CD14-positive monocyte (primary cell): ENCODE results near the gene PUSL1. TPM values are rescaled to one million over a fixed set of nuclear protein-coding genes. Genes with fewer than 3 reads are reported as not detected.

Experiments used
- DNase-seq, 3 donors: peaks; one replicate each; pipeline ENCODE4 v3.0.0-alpha.2; 2011 to 2022
- H2AFZ ChIP-seq: 2 replicates; pipeline ENCODE4 v1.6.0; 2012; ENCODE audit warnings: mild to moderate bottlenecking, low read depth, low read length, inconsistent platforms; ENCODE audit not compliant: insufficient read depth, poor library complexity, severe bottlenecking
- H3K27ac ChIP-seq, 2 donors: 1 replicate in 1 of 2; 2 replicates in 1 of 2; pipeline ENCODE4 v1.5.1; 2012 to 2013; ENCODE audit warnings: low read length in 2 of 2, control low read depth in 1 of 2, inconsistent platforms in 1 of 2, low read depth in 1 of 2, mild to moderate bottlenecking in 1 of 2
- H3K27me3 ChIP-seq, 2 donors: one replicate each; pipeline versions ENCODE4 v1.6.0 to v1.6.1; 2011 to 2013; ENCODE audit warnings: low read length in 2 of 2; ENCODE audit not compliant: control insufficient read depth in 2 of 2, insufficient read depth in 2 of 2
- H3K36me3 ChIP-seq, 2 donors: replicated peaks in 1 of 2; 1 replicate in 1 of 2; 2 replicates in 1 of 2; pipeline versions ENCODE4 v1.5.1 to v1.6.1; 2012 to 2013; ENCODE audit warnings: low read length in 2 of 2, control low read depth in 1 of 2, inconsistent platforms in 1 of 2, mild to moderate bottlenecking in 1 of 2; ENCODE audit not compliant: insufficient read depth in 2 of 2, control insufficient read depth in 1 of 2
- H3K4me1 ChIP-seq, 2 donors: 1 replicate in 1 of 2; 2 replicates in 1 of 2; pipeline versions ENCODE4 v1.5.1 to v1.6.1; 2012 to 2013; ENCODE audit warnings: low read length in 2 of 2, control low read depth in 1 of 2, inconsistent platforms in 1 of 2, mild to moderate bottlenecking in 1 of 2, moderate library complexity in 1 of 2; ENCODE audit not compliant: insufficient read depth in 2 of 2, control insufficient read depth in 1 of 2
- H3K4me2 ChIP-seq: replicated peaks from 2 replicates; pipeline ENCODE3; 2012; ENCODE audit warnings: low read length, moderate library complexity, mild to moderate bottlenecking; ENCODE audit not compliant: poor library complexity, severe bottlenecking; ENCODE audit errors: extremely low read depth
- H3K4me3 ChIP-seq, 3 experiments: fragments of 200-600 bp in 1 of 3; sonication (generic) in 1 of 3; replicated peaks in 1 of 3; 1 replicate in 2 of 3; 2 replicates in 1 of 3; pipeline ENCODE4 v1.5.1; 2011 to 2013; ENCODE audit warnings: low read length in 3 of 3, mild to moderate bottlenecking in 3 of 3, control low read depth in 2 of 3, low read depth in 2 of 3, inconsistent platforms in 1 of 3, moderate library complexity in 1 of 3
- H3K79me2 ChIP-seq: 2 replicates; pipeline ENCODE4 v1.6.0; 2012; ENCODE audit warnings: mild to moderate bottlenecking, control low read depth, inconsistent platforms, low read length, moderate library complexity; ENCODE audit not compliant: insufficient read depth
- H3K9ac ChIP-seq: 2 replicates; pipeline ENCODE4 v1.6.0; 2017; ENCODE audit warnings: low read length, mild to moderate bottlenecking; ENCODE audit not compliant: insufficient read depth, poor library complexity, severe bottlenecking
- H3K9me3 ChIP-seq, 2 donors: replicated peaks in 1 of 2; 1 replicate in 1 of 2; 2 replicates in 1 of 2; pipeline versions ENCODE4 v1.5.1 to v1.6.1; 2012 to 2013; ENCODE audit warnings: low read length in 2 of 2, control low read depth in 1 of 2; ENCODE audit not compliant: control insufficient read depth in 1 of 2, insufficient read depth in 1 of 2
- H4K20me1 ChIP-seq: 2 replicates; pipeline ENCODE4 v1.6.0; 2012; ENCODE audit warnings: mild to moderate bottlenecking, low read length, control low read depth, moderate library complexity; ENCODE audit not compliant: insufficient read depth
- H3K27ac Mint-ChIP-seq, 7 donors: one replicate each; pipeline ENCODE4 v1.8.0; 2020; ENCODE audit warnings: mild to moderate bottlenecking in 7 of 7, mixed read lengths in 7 of 7, moderate library complexity in 6 of 7, inconsistent platforms in 2 of 7
- H3K27me3 Mint-ChIP-seq, 3 donors: one replicate each; pipeline ENCODE4 v1.8.0; 2021 to 2022; ENCODE audit warnings: low read depth in 3 of 3, mild to moderate bottlenecking in 3 of 3, mixed read lengths in 3 of 3, moderate library complexity in 3 of 3, inconsistent platforms in 1 of 3
- H3K36me3 Mint-ChIP-seq, 2 donors: one replicate each; pipeline ENCODE4 v1.8.0; 2020; ENCODE audit warnings: mixed read lengths in 2 of 2, inconsistent platforms in 1 of 2, mild to moderate bottlenecking in 1 of 2
- H3K4me1 Mint-ChIP-seq: one replicate; pipeline ENCODE4 v1.8.0; 2020; ENCODE audit warnings: mild to moderate bottlenecking, mixed read lengths
- H3K4me3 Mint-ChIP-seq, 2 donors: one replicate each; pipeline ENCODE4 v1.8.0; 2020; ENCODE audit warnings: mild to moderate bottlenecking in 2 of 2, mixed read lengths in 2 of 2, moderate library complexity in 1 of 2
- H3K9me3 Mint-ChIP-seq, 7 donors: one replicate each; pipeline ENCODE4 v1.8.0; 2020 to 2022; ENCODE audit warnings: mixed read lengths in 7 of 7, mild to moderate bottlenecking in 6 of 7, moderate library complexity in 6 of 7, inconsistent platforms in 2 of 7
- WGBS: methylation state at CpG from one replicate; pipeline ENCODE4 v1.1.5; 2013; ENCODE audit warnings: missing lambda C conversion rate; ENCODE audit not compliant: insufficient coverage; 5-methylcytosine and 5-hydroxymethylcytosine counted together
- intact Hi-C, 2 donors: fragments of 100-400 bp; cut with micrococcal nuclease; formaldehyde crosslinking; loops; one replicate each; pipeline versions ENCODE4 v1.15.0 to v1.15.1; 2023
- polyA plus RNA-seq, 3 donors: library from polyadenylated mRNA; depleted of rRNA in 1 of 3; unstranded in 2 of 3; stranded (reverse) in 1 of 3; fragments of 300-500 nt in 2 of 3; fragments of >200 nt in 1 of 3; fragmentation: Illumina TruSeq in 2 of 3; gene quantifications; 1 replicate in 2 of 3; 2 replicates in 1 of 3; pipeline ENCODE4 v1.2.3, GENCODE V29; 2012 to 2021
- TF ChIP-seq, protein P1 (sequence below): fragments of 200-600 bp; IDR thresholded peaks from one replicate; pipeline ENCODE4 v1.8.0; 2022; ENCODE audit warnings: antibody characterized with exemption, mild to moderate bottlenecking

Gene PUSL1
- polyA plus RNA-seq, 3 donors = 13.8 to 27.4 (median 14.8) TPM

DNA sequence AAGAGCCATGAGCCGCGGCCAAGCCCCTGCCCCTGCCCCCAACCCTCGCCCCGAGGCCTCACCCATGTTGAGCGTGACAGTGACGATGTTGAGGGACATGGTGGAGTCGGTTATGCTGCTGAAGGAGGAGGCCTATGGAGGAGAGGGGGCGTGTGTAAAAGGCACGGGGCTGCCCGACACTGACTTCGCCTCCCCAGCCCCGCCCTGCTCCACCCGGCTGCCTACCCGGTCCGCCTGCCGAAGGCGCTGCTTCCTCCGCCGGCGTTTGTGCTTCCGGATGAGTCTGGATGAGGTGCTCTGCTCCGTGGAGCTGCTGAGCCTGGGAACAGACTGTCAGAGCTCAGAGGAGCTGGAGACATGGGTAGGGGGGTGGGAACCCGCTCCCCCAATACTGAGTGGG, 31.8 kb downstream of the PUSL1 start:
- Histone ChIP-seq H3K27me3 (no peaks in the 10 kb centered on the region), H3K36me3 (peaks cover 9 to 29% of the 10 kb centered on the region in 2 donors), H2AFZ (no peak overlapping the region), H3K4me2 (no peak overlapping the region), H3K4me3 (no peak overlapping the region), H3K4me1 (no peaks in the 10 kb centered on the region), H4K20me1 (peaks cover 23% of the 10 kb centered on the region), H3K27ac (no peak overlapping the region), H3K9me3 (no peaks in the 10 kb centered on the region), H3K79me2 (no peaks in the 10 kb centered on the region), H3K9ac (no peak overlapping the region)
- H3K9me3 Mint-ChIP-seq = peaks cover 0 to 1% (median 0%) of the 10 kb centered on the region in 7 donors
- H3K4me1 Mint-ChIP-seq = no peaks in the 10 kb centered on the region
- H3K4me3 Mint-ChIP-seq = no peak overlapping the region
- TF ChIP-seq, protein P1, sequence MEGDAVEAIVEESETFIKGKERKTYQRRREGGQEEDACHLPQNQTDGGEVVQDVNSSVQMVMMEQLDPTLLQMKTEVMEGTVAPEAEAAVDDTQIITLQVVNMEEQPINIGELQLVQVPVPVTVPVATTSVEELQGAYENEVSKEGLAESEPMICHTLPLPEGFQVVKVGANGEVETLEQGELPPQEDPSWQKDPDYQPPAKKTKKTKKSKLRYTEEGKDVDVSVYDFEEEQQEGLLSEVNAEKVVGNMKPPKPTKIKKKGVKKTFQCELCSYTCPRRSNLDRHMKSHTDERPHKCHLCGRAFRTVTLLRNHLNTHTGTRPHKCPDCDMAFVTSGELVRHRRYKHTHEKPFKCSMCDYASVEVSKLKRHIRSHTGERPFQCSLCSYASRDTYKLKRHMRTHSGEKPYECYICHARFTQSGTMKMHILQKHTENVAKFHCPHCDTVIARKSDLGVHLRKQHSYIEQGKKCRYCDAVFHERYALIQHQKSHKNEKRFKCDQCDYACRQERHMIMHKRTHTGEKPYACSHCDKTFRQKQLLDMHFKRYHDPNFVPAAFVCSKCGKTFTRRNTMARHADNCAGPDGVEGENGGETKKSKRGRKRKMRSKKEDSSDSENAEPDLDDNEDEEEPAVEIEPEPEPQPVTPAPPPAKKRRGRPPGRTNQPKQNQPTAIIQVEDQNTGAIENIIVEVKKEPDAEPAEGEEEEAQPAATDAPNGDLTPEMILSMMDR = no peak
- intact Hi-C loops = no loop called here
- peaks cover 0 to 6% (median 0%) of the 10 kb centered on the region in 3 donors for H3K27me3 Mint-ChIP-seq
- H3K36me3 Mint-ChIP-seq = peaks cover 21 to 44% of the 10 kb centered on the region in 2 donors
- H3K27ac Mint-ChIP-seq = peak overlapping the region in 1 of 7 donors; percentile 68
- WGBS = 99% methylated on average over 23 of the region's 23 CpGs
- no peak for DNase-seq

DNA sequence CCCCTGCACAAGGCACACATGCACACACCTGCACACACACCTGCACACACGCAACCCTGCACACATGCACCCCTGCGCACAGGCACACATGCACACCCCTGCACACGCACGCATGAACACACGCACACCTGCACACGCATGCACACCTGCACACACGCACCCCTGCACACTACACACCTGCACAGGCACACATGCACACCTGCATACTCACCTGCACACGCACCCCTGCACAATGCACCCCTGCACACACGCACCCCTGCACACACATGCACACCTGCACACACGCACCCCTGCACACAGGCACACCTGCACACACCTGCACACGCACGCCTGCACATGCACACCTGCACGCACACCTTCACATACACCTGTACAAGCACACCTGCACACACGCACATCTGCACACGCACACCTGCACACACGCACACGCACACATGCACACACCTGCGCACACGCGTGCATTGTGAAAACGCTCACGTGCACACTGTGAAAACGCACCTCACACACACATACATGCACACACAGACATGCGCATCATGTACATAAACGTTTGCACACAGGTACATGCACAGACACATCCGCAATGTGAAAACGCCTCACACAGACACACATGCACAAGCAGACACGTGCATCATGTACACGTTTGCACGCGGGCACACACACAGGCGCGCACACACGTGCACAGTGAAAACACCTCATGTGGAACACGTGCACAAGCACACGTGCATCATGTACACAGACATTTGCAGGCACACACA, 32.6 kb downstream of the PUSL1 start:
- Histone ChIP-seq H3K4me1 (no peaks in the 10 kb centered on the region), H3K79me2 (peaks cover 3% of the 10 kb centered on the region), H4K20me1 (peaks cover 28% of the 10 kb centered on the region), H3K9ac (no peak overlapping the region), H3K27me3 (no peaks in the 10 kb centered on the region), H3K4me3 (no peak overlapping the region), H3K9me3 (no peaks in the 10 kb centered on the region), H3K27ac (no peak overlapping the region), H2AFZ (no peak overlapping the region), H3K36me3 (peaks cover 9 to 29% of the 10 kb centered on the region in 2 donors), H3K4me2 (no peak overlapping the region)
- H3K4me1 Mint-ChIP-seq = no peaks in the 10 kb centered on the region
- H3K36me3 Mint-ChIP-seq = peaks cover 21 to 44% of the 10 kb centered on the region in 2 donors
- H3K27ac Mint-ChIP-seq = peak overlapping the region in 1 of 7 donors; percentile 68
- peaks cover 0 to 6% (median 0%) of the 10 kb centered on the region in 3 donors for H3K27me3 Mint-ChIP-seq
- H3K4me3 Mint-ChIP-seq = no peak overlapping the region
- DNase-seq = no peak
- intact Hi-C loops = no loop called here
- peaks cover 0 to 1% (median 0%) of the 10 kb centered on the region in 7 donors for H3K9me3 Mint-ChIP-seq
- TF ChIP-seq, protein P1 = no peak
- 96% methylated on average over 35 of the region's 36 CpGs for WGBS
